ENCODE data around the gene AGMAT.

DNA sequence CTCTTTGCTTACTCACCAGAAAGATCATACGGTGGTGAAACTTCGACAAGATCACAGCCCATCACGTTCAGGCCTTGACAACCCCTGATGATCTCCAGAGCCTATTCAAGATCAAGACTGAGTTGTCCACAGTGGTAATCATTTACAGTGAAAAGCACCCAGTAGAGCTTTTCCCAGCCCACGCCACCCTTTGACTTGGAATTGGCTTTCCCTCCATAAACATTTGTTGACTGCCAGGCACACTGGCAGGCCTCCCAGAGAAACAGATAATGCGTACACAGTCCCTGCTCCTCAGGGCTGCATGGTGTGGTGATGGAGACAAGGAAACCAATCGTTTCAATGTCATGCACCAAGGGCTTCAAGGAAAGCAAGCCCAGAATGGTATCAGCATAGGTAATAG, 10.1 kb downstream of the AGMAT start:
- TF ChIP-seq POLR2AphosphoS5 (IDR thresholded peaks at IDR 0.05) (no peak), POLR2A (IDR thresholded peaks at IDR 0.05) (no peak)
- TF ChIP-seq, protein P1, sequence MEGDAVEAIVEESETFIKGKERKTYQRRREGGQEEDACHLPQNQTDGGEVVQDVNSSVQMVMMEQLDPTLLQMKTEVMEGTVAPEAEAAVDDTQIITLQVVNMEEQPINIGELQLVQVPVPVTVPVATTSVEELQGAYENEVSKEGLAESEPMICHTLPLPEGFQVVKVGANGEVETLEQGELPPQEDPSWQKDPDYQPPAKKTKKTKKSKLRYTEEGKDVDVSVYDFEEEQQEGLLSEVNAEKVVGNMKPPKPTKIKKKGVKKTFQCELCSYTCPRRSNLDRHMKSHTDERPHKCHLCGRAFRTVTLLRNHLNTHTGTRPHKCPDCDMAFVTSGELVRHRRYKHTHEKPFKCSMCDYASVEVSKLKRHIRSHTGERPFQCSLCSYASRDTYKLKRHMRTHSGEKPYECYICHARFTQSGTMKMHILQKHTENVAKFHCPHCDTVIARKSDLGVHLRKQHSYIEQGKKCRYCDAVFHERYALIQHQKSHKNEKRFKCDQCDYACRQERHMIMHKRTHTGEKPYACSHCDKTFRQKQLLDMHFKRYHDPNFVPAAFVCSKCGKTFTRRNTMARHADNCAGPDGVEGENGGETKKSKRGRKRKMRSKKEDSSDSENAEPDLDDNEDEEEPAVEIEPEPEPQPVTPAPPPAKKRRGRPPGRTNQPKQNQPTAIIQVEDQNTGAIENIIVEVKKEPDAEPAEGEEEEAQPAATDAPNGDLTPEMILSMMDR (IDR thresholded peaks at IDR 0.05), result no peak

Measured in prostate gland (tissue), 2 donors.